ENCODE data around the gene KAT2A.

KAT2A gene

DNA sequence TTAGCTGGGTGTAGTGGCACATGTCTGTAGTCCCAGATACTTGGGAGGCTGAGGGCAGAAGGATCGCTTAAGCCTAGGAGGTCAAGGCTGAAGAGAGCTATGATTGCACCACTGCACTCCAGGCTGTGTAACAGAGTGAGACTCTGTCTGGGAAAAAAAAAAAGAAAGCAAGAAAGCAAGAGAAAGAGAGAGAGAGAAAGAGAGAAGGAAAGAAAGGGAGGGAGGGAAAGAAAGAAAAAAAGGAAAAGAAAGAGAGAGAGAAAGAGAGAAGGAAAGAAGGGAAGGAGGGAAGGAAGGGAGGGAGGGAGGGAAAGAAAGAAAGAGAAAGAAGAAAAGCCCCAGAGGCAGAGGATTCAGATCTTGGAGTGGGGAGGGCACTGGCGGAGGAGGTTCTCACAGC is 15.2 kb downstream of the KAT2A start:
- ATAC-seq, result no peak

GRCh38 chr17:42104264-42104663 is 16.9 kb downstream of the KAT2A start:
- ATAC-seq, result no peak
- no peak for TF ChIP-seq TOX (CRISPR knock-in tag; IDR thresholded peaks at IDR 0.05; ENCODE audit: borderline replicate concordance)
- TF ChIP-seq ZC3H10 (CRISPR knock-in tag; IDR thresholded peaks at IDR 0.05), result no peak
- no peak for TF ChIP-seq BACH2 (CRISPR knock-in tag; IDR thresholded peaks at IDR 0.05; ENCODE audit: borderline replicate concordance)
- TF ChIP-seq, protein P1, sequence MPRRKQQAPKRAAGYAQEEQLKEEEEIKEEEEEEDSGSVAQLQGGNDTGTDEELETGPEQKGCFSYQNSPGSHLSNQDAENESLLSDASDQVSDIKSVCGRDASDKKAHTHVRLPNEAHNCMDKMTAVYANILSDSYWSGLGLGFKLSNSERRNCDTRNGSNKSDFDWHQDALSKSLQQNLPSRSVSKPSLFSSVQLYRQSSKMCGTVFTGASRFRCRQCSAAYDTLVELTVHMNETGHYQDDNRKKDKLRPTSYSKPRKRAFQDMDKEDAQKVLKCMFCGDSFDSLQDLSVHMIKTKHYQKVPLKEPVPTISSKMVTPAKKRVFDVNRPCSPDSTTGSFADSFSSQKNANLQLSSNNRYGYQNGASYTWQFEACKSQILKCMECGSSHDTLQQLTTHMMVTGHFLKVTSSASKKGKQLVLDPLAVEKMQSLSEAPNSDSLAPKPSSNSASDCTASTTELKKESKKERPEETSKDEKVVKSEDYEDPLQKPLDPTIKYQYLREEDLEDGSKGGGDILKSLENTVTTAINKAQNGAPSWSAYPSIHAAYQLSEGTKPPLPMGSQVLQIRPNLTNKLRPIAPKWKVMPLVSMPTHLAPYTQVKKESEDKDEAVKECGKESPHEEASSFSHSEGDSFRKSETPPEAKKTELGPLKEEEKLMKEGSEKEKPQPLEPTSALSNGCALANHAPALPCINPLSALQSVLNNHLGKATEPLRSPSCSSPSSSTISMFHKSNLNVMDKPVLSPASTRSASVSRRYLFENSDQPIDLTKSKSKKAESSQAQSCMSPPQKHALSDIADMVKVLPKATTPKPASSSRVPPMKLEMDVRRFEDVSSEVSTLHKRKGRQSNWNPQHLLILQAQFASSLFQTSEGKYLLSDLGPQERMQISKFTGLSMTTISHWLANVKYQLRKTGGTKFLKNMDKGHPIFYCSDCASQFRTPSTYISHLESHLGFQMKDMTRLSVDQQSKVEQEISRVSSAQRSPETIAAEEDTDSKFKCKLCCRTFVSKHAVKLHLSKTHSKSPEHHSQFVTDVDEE (CRISPR knock-in tag; IDR thresholded peaks at IDR 0.05), result no peak
- no peak for TF ChIP-seq GLIS3 (CRISPR knock-in tag; IDR thresholded peaks at IDR 0.05)
- TF ChIP-seq ARNTL (CRISPR knock-in tag; IDR thresholded peaks at IDR 0.05; ENCODE audit: borderline replicate concordance, low read depth), result no peak
- TF ChIP-seq, protein P2, sequence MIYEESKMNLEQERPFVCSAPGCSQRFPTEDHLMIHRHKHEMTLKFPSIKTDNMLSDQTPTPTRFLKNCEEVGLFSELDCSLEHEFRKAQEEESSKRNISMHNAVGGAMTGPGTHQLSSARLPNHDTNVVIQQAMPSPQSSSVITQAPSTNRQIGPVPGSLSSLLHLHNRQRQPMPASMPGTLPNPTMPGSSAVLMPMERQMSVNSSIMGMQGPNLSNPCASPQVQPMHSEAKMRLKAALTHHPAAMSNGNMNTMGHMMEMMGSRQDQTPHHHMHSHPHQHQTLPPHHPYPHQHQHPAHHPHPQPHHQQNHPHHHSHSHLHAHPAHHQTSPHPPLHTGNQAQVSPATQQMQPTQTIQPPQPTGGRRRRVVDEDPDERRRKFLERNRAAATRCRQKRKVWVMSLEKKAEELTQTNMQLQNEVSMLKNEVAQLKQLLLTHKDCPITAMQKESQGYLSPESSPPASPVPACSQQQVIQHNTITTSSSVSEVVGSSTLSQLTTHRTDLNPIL (CRISPR knock-in tag; IDR thresholded peaks at IDR 0.05; ENCODE audit: low read depth), result no peak
- TF ChIP-seq ZFP3 (CRISPR knock-in tag; IDR thresholded peaks at IDR 0.05), result no peak
- no peak for TF ChIP-seq ZFP30 (CRISPR knock-in tag; IDR thresholded peaks at IDR 0.05)
- TF ChIP-seq SNAI2 (CRISPR knock-in tag; IDR thresholded peaks at IDR 0.05), result no peak
- TF ChIP-seq CSDC2 (CRISPR knock-in tag; IDR thresholded peaks at IDR 0.05), result no peak

More for the DNA sequence above, 15.2 kb downstream of the KAT2A start:
- TF ChIP-seq ZC3H10 (CRISPR knock-in tag; IDR thresholded peaks at IDR 0.05), result no peak
- TF ChIP-seq, protein P2 (CRISPR knock-in tag; IDR thresholded peaks at IDR 0.05; ENCODE audit: low read depth), result no peak
- TF ChIP-seq ZNF565 (CRISPR knock-in tag; conservative IDR thresholded peaks at IDR 0.05; ENCODE audit: low read depth), result no peak
- TF ChIP-seq POU6F1 (CRISPR knock-in tag; IDR thresholded peaks at IDR 0.05; ENCODE audit: borderline replicate concordance, low read depth), result no peak
- TF ChIP-seq, protein P3, sequence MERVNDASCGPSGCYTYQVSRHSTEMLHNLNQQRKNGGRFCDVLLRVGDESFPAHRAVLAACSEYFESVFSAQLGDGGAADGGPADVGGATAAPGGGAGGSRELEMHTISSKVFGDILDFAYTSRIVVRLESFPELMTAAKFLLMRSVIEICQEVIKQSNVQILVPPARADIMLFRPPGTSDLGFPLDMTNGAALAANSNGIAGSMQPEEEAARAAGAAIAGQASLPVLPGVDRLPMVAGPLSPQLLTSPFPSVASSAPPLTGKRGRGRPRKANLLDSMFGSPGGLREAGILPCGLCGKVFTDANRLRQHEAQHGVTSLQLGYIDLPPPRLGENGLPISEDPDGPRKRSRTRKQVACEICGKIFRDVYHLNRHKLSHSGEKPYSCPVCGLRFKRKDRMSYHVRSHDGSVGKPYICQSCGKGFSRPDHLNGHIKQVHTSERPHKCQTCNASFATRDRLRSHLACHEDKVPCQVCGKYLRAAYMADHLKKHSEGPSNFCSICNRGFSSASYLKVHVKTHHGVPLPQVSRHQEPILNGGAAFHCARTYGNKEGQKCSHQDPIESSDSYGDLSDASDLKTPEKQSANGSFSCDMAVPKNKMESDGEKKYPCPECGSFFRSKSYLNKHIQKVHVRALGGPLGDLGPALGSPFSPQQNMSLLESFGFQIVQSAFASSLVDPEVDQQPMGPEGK (CRISPR knock-in tag; IDR thresholded peaks at IDR 0.05; ENCODE audit: borderline replicate concordance), result no peak
- TF ChIP-seq, protein P1 (CRISPR knock-in tag; IDR thresholded peaks at IDR 0.05), result no peak
- no peak for TF ChIP-seq SNAI2 (CRISPR knock-in tag; IDR thresholded peaks at IDR 0.05)
- no peak for TF ChIP-seq ZNF8 (CRISPR knock-in tag; IDR thresholded peaks at IDR 0.05)
- TF ChIP-seq RARB (CRISPR knock-in tag; IDR thresholded peaks at IDR 0.05), result no peak
- no peak for TF ChIP-seq TCF4 (CRISPR knock-in tag; IDR thresholded peaks at IDR 0.05; ENCODE audit: borderline replicate concordance)
- TF ChIP-seq OSR1 (CRISPR knock-in tag; IDR thresholded peaks at IDR 0.05), result no peak
- no peak for TF ChIP-seq TOX (CRISPR knock-in tag; IDR thresholded peaks at IDR 0.05; ENCODE audit: borderline replicate concordance)
